Stimulated activated CD8-positive, alpha-beta memory T cell treated with anti-CD3 and anti-CD28 coated beads, Interleukin-12 subunit alpha, Interleukin-12 subunit beta, amount 100 ng/mL, for 1 hour (primary cell): Measurements from ENCODE around the gene PMCH.
"Not testable (repeated sequence)": the region's sequence is repeated elsewhere in the genome, so short reads cannot be mapped to it uniquely, and the experiment has no call there.

Source experiments
- DNase-seq: peaks from one replicate; pipeline ENCODE4 v3.0.0-alpha.2; 2020; ENCODE audit warnings: low read depth

The PMCH gene

DNA sequence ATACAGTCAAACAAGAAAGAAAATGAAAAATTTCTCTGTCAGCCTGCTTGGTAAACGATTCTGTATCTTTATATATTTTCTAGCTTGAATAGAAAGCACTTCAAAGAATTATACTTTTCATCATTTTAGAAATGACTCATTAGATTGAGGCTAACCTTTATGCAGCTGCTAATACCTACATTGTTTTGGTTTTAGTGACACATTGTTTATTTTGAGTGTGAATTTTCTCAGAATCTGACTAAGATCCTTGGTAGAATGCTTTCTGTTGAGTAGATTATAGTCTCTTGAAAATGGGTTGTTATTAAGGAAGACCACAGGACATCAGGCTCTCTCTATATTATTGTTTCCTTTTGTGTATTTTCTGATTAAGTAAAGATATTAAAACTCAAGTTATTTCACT is at the start of gene PMCH:
Gene PMCH (minus strand): TSS at position 45 of the 400 bp plus-strand sequence. CDS start 63 bp downstream, outside the sequence.
- DNase-seq: no peak

DNA sequence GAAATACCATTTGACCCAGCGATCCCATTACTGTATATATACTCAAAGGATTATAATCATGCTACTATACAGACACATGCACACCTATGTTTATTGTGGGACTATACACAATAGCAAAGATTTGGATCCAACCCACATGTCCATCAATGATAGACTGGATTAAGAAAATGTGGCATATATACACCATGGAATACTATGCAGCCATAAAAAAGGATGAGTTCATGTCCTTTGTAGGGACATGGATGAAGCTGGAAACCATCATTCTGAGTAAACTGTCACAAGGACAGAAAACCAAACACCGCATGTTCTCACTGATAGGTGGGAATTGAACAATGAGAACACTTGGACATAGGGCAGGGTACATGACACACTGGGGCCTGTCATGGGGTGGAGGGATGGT is 43.2 kb upstream of the PMCH start:
- DNase-seq: not testable (repeated sequence)

DNA sequence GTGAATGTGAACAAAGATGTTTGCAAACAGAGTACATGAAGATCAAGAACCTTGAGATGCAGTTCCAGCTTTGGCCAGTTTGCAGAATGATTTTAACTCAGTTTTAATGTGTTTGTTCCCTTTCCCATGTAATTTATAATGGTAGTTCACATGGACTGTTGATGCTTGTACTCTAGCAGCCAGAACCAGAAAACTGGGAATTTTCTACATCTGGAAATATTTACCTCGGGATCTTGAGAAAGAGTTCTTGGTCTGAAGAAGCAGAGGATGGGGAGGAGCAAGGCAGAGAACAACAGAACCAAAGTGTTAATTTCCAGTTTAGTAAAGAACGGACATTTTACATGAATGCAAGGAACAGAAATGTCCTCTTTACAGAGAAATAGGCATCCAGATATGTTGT is 37.0 kb upstream of the PMCH start:
- DNase-seq: no peak

DNA sequence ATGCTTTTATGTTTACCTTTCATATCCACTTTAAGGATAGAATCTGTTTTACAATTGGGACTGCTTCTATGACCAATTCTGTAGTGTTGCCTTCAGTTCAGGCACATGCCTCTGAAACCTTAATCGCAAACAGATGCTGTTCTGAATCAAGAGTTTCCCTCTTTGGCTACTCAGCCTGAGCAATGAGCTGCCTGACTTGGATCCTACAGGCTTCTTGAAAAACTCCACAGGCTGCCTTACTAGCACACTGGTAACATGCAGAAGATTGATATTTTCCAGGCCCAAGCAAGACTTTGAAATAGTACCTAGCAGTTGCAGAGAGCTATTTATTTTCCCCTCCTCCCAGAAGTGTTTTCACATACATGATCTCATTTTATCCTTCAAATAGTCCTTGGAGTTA is 34.8 kb upstream of the PMCH start:
- no peak for DNase-seq

- DNase-seq: no peak
Measured at GRCh38 chr12:102232036-102232435, 34.4 kb upstream of the PMCH start.

GRCh38 chr12:102227954-102228353 is 30.3 kb upstream of the PMCH start:
- no peak for DNase-seq

DNA sequence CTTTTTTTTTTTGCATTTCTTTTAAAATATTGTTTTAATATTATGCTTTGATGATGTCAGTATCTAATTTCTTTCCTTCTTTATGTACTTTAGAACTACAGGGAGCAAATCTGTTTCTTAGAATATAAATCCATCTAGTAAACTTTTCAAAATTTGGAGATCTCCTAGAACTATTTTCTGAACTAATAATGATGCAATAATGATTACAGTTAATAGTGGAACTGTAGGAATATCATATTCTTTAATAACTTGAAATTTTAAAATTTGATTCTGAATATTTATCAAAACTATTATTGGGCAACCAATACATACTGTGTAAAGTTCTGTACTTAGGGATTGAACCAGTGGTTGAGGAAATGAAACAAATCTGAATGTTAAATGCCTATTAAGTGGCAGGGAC is 23.1 kb upstream of the PMCH start:
- no peak for DNase-seq

DNA sequence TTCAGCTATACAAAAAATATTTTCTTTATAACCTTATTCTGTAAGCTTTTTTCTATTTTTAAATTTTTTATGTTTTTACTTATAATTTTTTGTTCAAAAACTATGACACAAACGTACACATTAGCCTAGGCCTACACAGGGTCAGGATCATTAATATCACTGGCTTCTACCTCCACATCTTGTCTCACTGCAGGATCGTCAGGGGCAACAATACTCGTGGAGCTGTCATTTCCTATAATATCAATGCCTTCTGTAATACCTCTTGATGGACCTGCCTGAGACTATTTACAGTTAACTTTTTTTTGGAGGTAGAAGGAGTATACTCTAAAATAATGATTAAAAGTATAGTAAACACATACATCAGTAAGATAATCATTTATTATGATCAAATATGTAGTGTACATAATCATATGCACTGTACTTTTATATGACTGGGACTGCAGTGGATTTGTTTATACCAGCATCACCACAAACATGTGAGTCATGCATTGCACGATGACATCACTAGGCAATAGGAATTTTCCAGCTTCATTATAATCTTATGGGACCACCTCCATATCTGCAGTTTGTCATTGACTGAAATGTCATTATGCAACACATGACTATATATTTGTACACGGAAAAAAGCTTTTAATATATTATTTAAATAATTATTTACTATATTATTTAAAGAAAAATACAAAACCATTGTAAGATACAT is 18.5 kb upstream of the PMCH start:
- DNase-seq: no peak

GRCh38 chr12:102204025-102204424 is 6.4 kb upstream of the PMCH start:
- no peak for DNase-seq

DNA sequence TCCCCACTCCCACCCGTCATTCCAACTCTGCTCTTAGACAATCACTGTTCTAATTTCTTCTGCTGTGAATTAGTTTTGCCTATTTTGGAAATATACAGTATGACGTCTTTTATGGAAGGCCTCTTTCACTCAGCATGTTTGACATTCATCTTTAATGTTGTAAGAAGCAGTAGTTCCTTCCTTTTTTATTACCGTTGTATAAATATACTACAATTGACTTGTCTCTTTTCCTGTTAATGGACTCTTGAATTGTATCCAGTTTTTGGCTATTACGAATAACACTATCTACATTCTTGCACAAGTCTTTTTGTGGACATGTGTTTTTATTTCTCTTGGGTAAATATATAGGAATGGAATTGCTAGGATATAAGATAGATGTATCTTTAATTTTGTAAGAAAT is 4.9 kb upstream of the PMCH start:
- no peak for DNase-seq

DNA sequence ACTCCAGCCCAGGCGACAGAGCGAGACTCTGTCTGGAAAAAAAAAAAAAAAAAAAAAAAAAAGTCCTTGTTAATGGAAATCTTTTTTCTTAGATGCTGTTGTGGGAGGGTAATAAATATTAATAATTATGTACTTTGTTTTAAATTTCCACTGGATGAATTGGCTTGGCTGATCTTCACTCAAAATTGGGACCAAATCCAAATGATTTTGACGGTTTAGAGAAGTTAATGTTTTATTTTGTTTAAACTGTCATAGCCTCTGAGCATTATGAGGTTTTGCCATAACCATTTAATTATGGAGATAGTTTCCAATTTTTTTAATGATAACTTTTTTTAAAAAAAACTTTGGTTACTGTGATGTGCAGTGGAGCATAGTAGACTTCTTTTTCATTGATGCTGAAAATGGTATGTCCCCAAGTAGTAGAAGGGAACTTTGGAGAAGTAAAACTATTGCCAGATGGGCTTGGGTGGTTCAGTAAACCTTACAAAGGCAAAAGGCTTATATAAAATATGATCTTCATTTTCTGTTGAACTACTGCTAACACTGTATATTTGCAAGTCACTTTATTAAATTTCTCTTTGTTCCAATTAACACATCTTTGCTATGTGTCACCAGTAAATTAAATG is 3.9 kb upstream of the PMCH start:
- DNase-seq: no peak

- no peak for DNase-seq
Measured at GRCh38 chr12:102195826-102196225, 1.8 kb downstream of the PMCH start.

- DNase-seq: no peak
Measured at GRCh38 chr12:102182635-102183034, 15.0 kb downstream of the PMCH start.

DNA sequence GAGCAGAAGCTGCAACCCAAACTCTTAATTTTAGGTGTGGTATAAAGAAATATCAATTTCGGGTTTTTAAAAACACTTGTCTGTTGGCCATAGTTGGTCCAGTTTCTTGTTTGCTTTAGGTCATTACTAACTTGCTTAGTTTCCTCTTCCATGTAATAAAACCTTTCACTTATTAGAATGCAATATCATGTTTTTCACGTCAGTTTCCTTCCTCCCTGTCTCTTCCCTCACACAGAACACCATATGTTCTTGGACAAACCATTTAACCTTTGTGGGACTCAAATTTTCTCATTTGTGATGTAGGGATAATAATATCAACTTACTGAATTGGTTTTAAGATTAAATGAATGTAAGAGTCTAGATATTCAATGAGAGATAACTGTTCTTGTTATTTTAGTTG is 22.9 kb downstream of the PMCH start:
- DNase-seq: no peak

GRCh38 chr12:102174117-102174516 is 23.5 kb downstream of the PMCH start:
- DNase-seq: no peak

DNA sequence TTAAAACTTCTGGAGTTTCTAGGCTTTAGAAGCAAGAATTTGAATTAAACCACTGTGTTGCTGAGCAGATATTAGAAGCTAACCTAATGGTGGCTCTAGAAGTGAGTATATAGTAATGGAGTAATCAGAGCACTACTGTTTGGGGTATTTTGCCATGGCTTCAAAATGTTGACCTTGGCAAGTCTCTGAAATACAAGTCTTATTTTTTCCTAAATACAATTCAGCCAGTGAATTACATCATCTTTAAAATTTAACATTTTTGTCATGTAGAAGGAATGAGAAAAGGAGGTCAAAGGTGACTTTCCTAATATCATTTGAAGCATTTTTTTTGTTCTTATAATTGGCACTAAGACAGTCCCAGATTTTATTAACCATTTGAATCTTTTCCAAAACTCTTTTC is 25.2 kb downstream of the PMCH start:
- DNase-seq: no peak

GRCh38 chr12:102171951-102172350 is 25.7 kb downstream of the PMCH start:
- DNase-seq: no peak

DNA sequence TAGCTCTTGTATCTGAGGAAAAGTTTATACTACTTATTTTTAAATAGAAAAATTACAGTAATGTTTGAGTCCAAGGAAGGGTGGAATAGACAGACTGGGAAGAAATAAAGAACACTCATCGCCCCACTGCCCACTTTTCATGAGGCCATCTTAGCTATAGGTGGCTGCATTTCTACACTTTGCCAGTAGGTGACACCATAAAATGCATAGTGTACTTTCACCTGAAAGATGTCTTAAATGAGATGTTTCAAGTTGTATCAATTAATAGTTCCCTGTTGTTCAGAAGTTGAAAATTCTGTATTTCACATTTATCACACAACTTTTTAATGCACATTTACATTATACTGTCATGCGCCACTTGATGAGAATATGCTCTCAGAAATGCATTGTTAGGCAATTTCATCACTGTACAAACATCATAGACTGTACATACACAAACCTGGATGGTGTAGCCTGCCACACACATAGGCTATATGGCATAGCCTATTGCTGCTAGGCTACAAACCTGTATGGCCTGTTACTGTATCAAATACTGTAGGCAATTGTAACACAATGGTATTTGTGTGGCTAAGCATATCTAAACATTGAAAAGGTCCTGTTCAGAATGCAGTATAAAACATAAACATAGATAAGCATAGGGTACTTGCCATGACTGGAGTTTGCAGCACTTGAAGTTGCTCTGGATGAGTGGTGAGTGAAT is 27.6 kb downstream of the PMCH start:
- no peak for DNase-seq

DNA sequence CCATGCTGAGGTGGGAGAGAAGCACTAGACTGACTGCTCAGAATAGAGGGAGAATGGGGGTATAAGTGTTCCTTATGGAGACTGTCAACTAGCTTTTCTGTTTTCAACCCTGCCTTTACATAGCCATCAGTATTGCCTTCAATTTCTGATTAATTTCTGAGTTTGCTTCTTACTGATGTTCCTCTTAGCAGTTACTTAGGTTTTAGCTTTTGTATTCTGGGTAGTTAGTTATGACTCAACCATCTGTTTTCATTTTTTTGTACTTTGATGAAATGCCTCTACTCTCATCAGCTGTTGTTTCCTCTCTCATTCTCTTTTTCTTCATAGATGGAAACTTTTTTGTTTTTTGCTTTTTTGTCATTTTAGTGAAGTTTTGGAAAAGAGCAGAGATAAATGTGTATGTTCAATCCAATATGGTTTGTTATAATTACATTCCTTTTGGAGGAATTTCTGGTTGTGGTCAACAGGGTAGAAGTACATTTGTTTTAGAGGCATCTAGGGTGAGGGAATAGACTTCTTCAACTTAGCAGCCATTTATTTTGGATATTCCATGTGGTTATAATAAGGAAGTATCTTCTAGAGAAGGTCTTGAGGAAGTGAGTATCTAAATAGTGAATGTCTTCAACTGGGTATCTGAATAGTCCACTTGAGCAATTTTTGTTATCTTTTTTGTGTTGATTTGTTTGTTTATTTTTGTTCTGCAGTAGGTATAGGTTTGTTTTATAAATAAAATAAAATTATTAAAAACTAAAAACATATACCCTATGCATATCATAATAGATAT is 29.6 kb downstream of the PMCH start:
- DNase-seq: no peak

DNA sequence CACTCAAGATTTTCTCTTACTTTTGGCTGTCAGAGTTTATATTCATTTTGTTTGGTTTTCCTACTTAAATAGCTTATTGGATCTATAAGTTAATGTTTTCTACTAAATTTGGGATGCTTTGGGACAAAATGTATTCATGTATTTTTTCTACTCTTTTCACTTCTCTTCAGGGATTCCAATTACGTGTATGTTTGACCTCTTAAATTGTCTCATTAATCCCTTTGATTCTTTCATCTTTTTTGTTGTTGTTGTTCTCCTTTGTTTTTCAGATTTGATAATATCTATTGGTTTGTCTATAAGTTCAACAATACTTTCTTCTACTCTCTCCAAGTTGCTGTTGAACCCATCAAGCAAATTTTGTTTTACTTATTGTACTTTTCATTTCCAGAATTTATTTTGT is 34.2 kb downstream of the PMCH start:
- DNase-seq: no peak

- not testable (repeated sequence) for DNase-seq
Measured at GRCh38 chr12:102155206-102155605, 42.4 kb downstream of the PMCH start.

GRCh38 chr12:102147062-102147587 is 50.5 kb downstream of the PMCH start:
- not testable (repeated sequence) for DNase-seq
